Measurements from ENCODE around the gene ADAM12. TPM values are rescaled to one million over a fixed set of nuclear protein-coding genes. Genes with fewer than 3 reads are reported as not detected.

ADAM12 gene
- polyA plus RNA-seq, 1 of the 3 experiments (the other 2 are of a cell fraction), result 25.0 TPM

- Histone ChIP-seq H2AFZ (ENCODE audit: low read depth) (no peak overlapping the region), H4K20me1 (ENCODE audit: insufficient read depth) (no peaks in the 10 kb centered on the region), H3K9me2 (no peaks in the 10 kb centered on the region), H3K27ac (ENCODE audit: low read depth in 2 of 2, low read length in 1 of 2) (peak overlapping the region in 1 of 2 experiments; percentile 91; a peak in 2 of 4 replicates), H3K9me3 (no peaks in the 10 kb centered on the region), H3K9ac (no peak overlapping the region), H3K27me3 (ENCODE audit: insufficient read depth) (no peaks in the 10 kb centered on the region), H3K36me3 (replicated peaks in 1 of 2; ENCODE audit: control insufficient read depth in 1 of 2, insufficient read depth in 2 of 2, low read length in 1 of 2) (no peaks in the 10 kb centered on the region), H3K4me1 (ENCODE audit: control insufficient read depth in 1 of 2, insufficient read depth in 2 of 2, low read depth in 1 of 2, low read length in 1 of 2) (peaks cover 2 to 14% of the 10 kb centered on the region in 2 experiments; a peak in 3 of 4 replicates), H3K4me2 (no peak overlapping the region), H3K79me2 (ENCODE audit: insufficient read depth) (no peaks in the 10 kb centered on the region), H3F3A (replicated peaks; ENCODE audit: insufficient read depth) (peaks cover 26% of the 10 kb centered on the region), H3K4me3 (ENCODE audit: low read depth in 2 of 2, low read length in 1 of 2) (no peak overlapping the region)
- TF ChIP-seq RAD21 (IDR thresholded peaks at IDR 0.05; ENCODE audit: low read length) (no peak), IRF3 (IDR thresholded peaks at IDR 0.05; ENCODE audit: low read depth, low read length) (no peak), SMC3 (IDR thresholded peaks at IDR 0.05; ENCODE audit: low read depth, low read length) (no peak), YY1 (IDR thresholded peaks at IDR 0.05; ENCODE audit: low read depth) (no peak), TCF12 (IDR thresholded peaks at IDR 0.05) (no peak), MXI1 (IDR thresholded peaks at IDR 0.05; ENCODE audit: low read depth, low read length) (no peak), FOSL2 (IDR thresholded peaks at IDR 0.05; ENCODE audit: borderline replicate concordance, low read depth) (peak; percentile 9; the same call in 1 of the 2 replicates), NFIC (IDR thresholded peaks at IDR 0.05; ENCODE audit: borderline replicate concordance) (no peak), EP300 (IDR thresholded peaks at IDR 0.05; ENCODE audit: borderline replicate concordance in 1 of 2, low read depth in 1 of 2, low read length in 1 of 2) (no peak)
- CTCF ChIA-PET, result interaction anchor here (1.0 kb wide), 1 partner anchor 294 kb away, joined by 3 read pairs; no protein-coding TSS in a partner anchor
- 95% methylated on average over 7 of the region's 7 CpGs for WGBS (ENCODE audit: low lambda C conversion rate)
- DNase-seq, result no peak
- POLR2A ChIA-PET, result no interaction called here
These were observed 295.7 kb downstream of the ADAM12 start for GRCh38 chr10:126092366-126093215.

- Histone ChIP-seq H3K9me3 (no peaks in the 10 kb centered on the region), H3F3A (replicated peaks; ENCODE audit: insufficient read depth) (peaks cover 26% of the 10 kb centered on the region), H3K9me2 (no peaks in the 10 kb centered on the region), H3K27ac (ENCODE audit: low read depth in 2 of 2, low read length in 1 of 2) (peak overlapping the region; percentile 16 to 91; a peak in 3 of 4 replicates), H3K4me3 (ENCODE audit: low read depth in 2 of 2, low read length in 1 of 2) (peak overlapping the region in 1 of 2 experiments; percentile 20; a peak in 1 of 4 replicates), H4K20me1 (ENCODE audit: insufficient read depth) (no peaks in the 10 kb centered on the region), H2AFZ (ENCODE audit: low read depth) (peak overlapping the region; percentile 64), H3K9ac (peak overlapping the region; percentile 39; the same call in 1 of the 2 replicates), H3K27me3 (ENCODE audit: insufficient read depth) (no peaks in the 10 kb centered on the region), H3K36me3 (replicated peaks in 1 of 2; ENCODE audit: control insufficient read depth in 1 of 2, insufficient read depth in 2 of 2, low read length in 1 of 2) (no peaks in the 10 kb centered on the region), H3K4me2 (peak overlapping the region; percentile 32), H3K4me1 (ENCODE audit: control insufficient read depth in 1 of 2, insufficient read depth in 2 of 2, low read depth in 1 of 2, low read length in 1 of 2) (peaks cover 2 to 14% of the 10 kb centered on the region in 2 experiments; a peak in 3 of 4 replicates), H3K79me2 (ENCODE audit: insufficient read depth) (no peaks in the 10 kb centered on the region)
- CTCF ChIA-PET, result interaction anchor here (0.6 to 1.2 kb wide), 2 partner anchors 17 to 533 kb away, joined by 3 to 4 read pairs; no protein-coding TSS in a partner anchor
- WGBS (ENCODE audit: low lambda C conversion rate), result 27% methylated on average over 10 of the region's 10 CpGs
- DNase-seq, result no peak
- POLR2A ChIA-PET, result no interaction called here
- TF ChIP-seq GABPA (IDR thresholded peaks at IDR 0.05; ENCODE audit: low read depth), result no peak
- peak; percentile 78 for TF ChIP-seq JUND (IDR thresholded peaks at IDR 0.05)
- TF ChIP-seq PBX3 (IDR thresholded peaks at IDR 0.05), result peak; percentile 72
- peak; percentile 89; the same call in 1 of the 2 replicates for TF ChIP-seq FOSL2 (IDR thresholded peaks at IDR 0.05; ENCODE audit: borderline replicate concordance, low read depth)
- TF ChIP-seq GATA2 (CRISPR knock-in tag; IDR thresholded peaks at IDR 0.05), result no peak
- peak in 1 of 2 experiments; percentile 92; a peak in 2 of 4 replicates for TF ChIP-seq EP300 (IDR thresholded peaks at IDR 0.05; ENCODE audit: borderline replicate concordance in 1 of 2, low read depth in 1 of 2, low read length in 1 of 2)
- TF ChIP-seq USF1 (IDR thresholded peaks at IDR 0.05; ENCODE audit: borderline replicate concordance, low read depth), result no peak
- no peak for TF ChIP-seq SMC3 (IDR thresholded peaks at IDR 0.05; ENCODE audit: low read depth, low read length)
- TF ChIP-seq ZBTB33 (IDR thresholded peaks at IDR 0.05; ENCODE audit: borderline replicate concordance, low read depth), result peak; percentile 48; the same call in 1 of the 2 replicates
- TF ChIP-seq POLR2AphosphoS5 (IDR thresholded peaks at IDR 0.05; ENCODE audit: low read depth, low read length), result peak; percentile 54; the same call in 1 of the 2 replicates
- TF ChIP-seq RXRA (IDR thresholded peaks at IDR 0.05; ENCODE audit: borderline replicate concordance, low read depth), result peak; percentile 65; the same call in 1 of the 2 replicates
- TF ChIP-seq YY1 (IDR thresholded peaks at IDR 0.05; ENCODE audit: low read depth), result peak; percentile 77; the same call in 1 of the 2 replicates
- peak; percentile 95 for TF ChIP-seq NFIC (IDR thresholded peaks at IDR 0.05; ENCODE audit: borderline replicate concordance)
- TF ChIP-seq TEAD4 (IDR thresholded peaks at IDR 0.05; ENCODE audit: borderline replicate concordance, insufficient read depth), result 0 out of 2 replicates have a peak, but pooled peaks have one; percentile 40
- TF ChIP-seq MEF2A (IDR thresholded peaks at IDR 0.05; ENCODE audit: borderline replicate concordance, low read depth), result peak; percentile 8; the same call in 1 of the 2 replicates
These were observed 297.2 kb downstream of the ADAM12 start for GRCh38 chr10:126090911-126091728.

All from SK-N-SH (cell line).